Loucy (cell line): ENCODE results near the gene RNF13.

Experiments
- H2AFZ ChIP-seq: fragments of 200-600 bp; sonication (generic); 2 replicates; pipeline ENCODE4 v1.6.0; 2016; ENCODE audit warnings: antibody characterized with exemption, mild to moderate bottlenecking, low read length, moderate library complexity
- H3F3A ChIP-seq: fragments of 200-600 bp; 2 replicates; pipeline ENCODE4 v1.6.0; 2016; ENCODE audit warnings: antibody characterized with exemption, low read depth, mild to moderate bottlenecking
- H3K27me3 ChIP-seq: fragments of 200-600 bp; sonication (generic); 2 replicates; pipeline ENCODE4 v1.6.1; 2014; ENCODE audit warnings: low read length, mild to moderate bottlenecking; ENCODE audit not compliant: insufficient read depth, poor library complexity, severe bottlenecking
- H3K36me3 ChIP-seq: fragments of 200-600 bp; sonication (generic); 2 replicates; pipeline ENCODE4 v1.6.1; 2016; ENCODE audit warnings: low read length; ENCODE audit not compliant: insufficient read depth
- H3K4me1 ChIP-seq: fragments of 200-600 bp; sonication (generic); 2 replicates; pipeline ENCODE4 v1.5.1; 2014; ENCODE audit warnings: low read length, mild to moderate bottlenecking; ENCODE audit not compliant: insufficient read depth, poor library complexity, severe bottlenecking
- H3K4me2 ChIP-seq: fragments of 200-600 bp; sonication (generic); 2 replicates; pipeline ENCODE4 v1.6.0; 2014; ENCODE audit warnings: antibody characterized with exemption, low read length, low read depth, mild to moderate bottlenecking; ENCODE audit not compliant: poor library complexity, severe bottlenecking
- H3K4me3 ChIP-seq: fragments of 200-600 bp; sonication (generic); 2 replicates; pipeline ENCODE4 v1.5.1; 2014; ENCODE audit warnings: low read length, mild to moderate bottlenecking, mixed read lengths; ENCODE audit not compliant: poor library complexity, severe bottlenecking
- H3K79me2 ChIP-seq: fragments of 200-600 bp; sonication (generic); 2 replicates; pipeline ENCODE4 v1.6.1; 2014; ENCODE audit warnings: low read length; ENCODE audit not compliant: insufficient read depth
- H3K9ac ChIP-seq: fragments of 200-600 bp; sonication (generic); 2 replicates; pipeline ENCODE4 v1.6.0; 2014; ENCODE audit warnings: mild to moderate bottlenecking, low read depth, low read length, moderate library complexity; ENCODE audit not compliant: poor library complexity, severe bottlenecking
- H3K9me2 ChIP-seq: fragments of 200-600 bp; sonication (generic); replicated peaks from 2 replicates; pipeline ENCODE4 v1.6.1; 2016; ENCODE audit warnings: low read depth, low read length, mixed read lengths
- H3K9me3 ChIP-seq: fragments of 200-600 bp; sonication (generic); 2 replicates; pipeline ENCODE4 v1.6.1; 2014; ENCODE audit warnings: mild to moderate bottlenecking, antibody characterized with exemption, low read length, low read depth; ENCODE audit not compliant: insufficient read depth
- H4K20me1 ChIP-seq: fragments of 200-600 bp; sonication (generic); 2 replicates; pipeline ENCODE4 v1.6.0; 2014; ENCODE audit warnings: antibody characterized with exemption, low read length, mild to moderate bottlenecking; ENCODE audit not compliant: insufficient read depth, poor library complexity, severe bottlenecking
- CTCF ChIP-seq: fragments of 200-600 bp; sonication (generic); conservative IDR thresholded peaks from 2 replicates; pipeline ENCODE4 v1.5.1; 2014; ENCODE audit warnings: mild to moderate bottlenecking, antibody characterized with exemption, low read length
- EZH2phosphoT487 ChIP-seq: fragments of 200-600 bp; IDR thresholded peaks from 2 replicates; pipeline ENCODE4 v1.6.1; 2018; ENCODE audit warnings: antibody characterized with exemption, mild to moderate bottlenecking, moderate library complexity, borderline replicate concordance

Gene RNF13

DNA sequence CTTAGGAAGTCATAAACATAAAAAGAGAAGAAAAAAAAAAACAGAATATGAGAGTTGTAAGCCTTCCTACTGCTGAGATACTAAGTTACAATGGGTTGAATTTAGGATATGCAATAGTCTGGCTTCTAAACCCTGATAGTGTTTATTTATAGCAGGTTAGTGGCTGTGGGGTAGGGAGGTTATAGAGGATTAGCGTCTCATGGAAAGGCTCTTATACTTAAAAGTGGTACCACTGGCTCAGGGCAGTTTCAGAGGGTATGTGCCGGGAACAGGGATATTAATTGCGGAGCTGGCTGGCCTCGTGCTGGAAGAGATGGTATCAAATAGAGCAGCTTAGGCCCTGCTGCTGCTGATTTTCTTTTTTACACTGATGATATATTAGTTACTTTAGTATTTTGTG is 96.9 kb downstream of the RNF13 start:
- H3K4me1 ChIP-seq: no peaks in the 10 kb centered on the region
- H3K9ac ChIP-seq: no peak overlapping the region
- TF ChIP-seq CTCF: no peak
- TF ChIP-seq EZH2phosphoT487: no peak
- H3K79me2 ChIP-seq: no peaks in the 10 kb centered on the region
- no peaks in the 10 kb centered on the region for H3F3A ChIP-seq
- H2AFZ ChIP-seq: no peak overlapping the region
- H3K36me3 ChIP-seq: peaks cover 3% of the 10 kb centered on the region; the same call in 1 of the 2 replicates
- no peaks in the 10 kb centered on the region for H3K9me3 ChIP-seq
- no peak overlapping the region for H3K4me2 ChIP-seq
- no peaks in the 10 kb centered on the region for H4K20me1 ChIP-seq
- H3K27me3 ChIP-seq: no peaks in the 10 kb centered on the region
- H3K9me2 ChIP-seq: no peaks in the 10 kb centered on the region
- H3K4me3 ChIP-seq: no peak overlapping the region

- no peak overlapping the region for H2AFZ ChIP-seq
- no peak for TF ChIP-seq EZH2phosphoT487
- TF ChIP-seq CTCF: no peak
- no peak overlapping the region for H3K4me3 ChIP-seq
- H3K9ac ChIP-seq: no peak overlapping the region
- H3K4me2 ChIP-seq: no peak overlapping the region
- H3F3A ChIP-seq: no peaks in the 10 kb centered on the region
- H4K20me1 ChIP-seq: no peaks in the 10 kb centered on the region
- H3K36me3 ChIP-seq: peaks cover 2% of the 10 kb centered on the region; the same call in 1 of the 2 replicates
- no peaks in the 10 kb centered on the region for H3K9me3 ChIP-seq
- no peaks in the 10 kb centered on the region for H3K27me3 ChIP-seq
- no peaks in the 10 kb centered on the region for H3K79me2 ChIP-seq
- no peaks in the 10 kb centered on the region for H3K4me1 ChIP-seq
- H3K9me2 ChIP-seq: no peaks in the 10 kb centered on the region
Observed at GRCh38 chr3:149917124-149917667, 104.2 kb downstream of the RNF13 start.

- Histone ChIP-seq H3F3A (no peaks in the 10 kb centered on the region), H3K9ac (no peak overlapping the region), H4K20me1 (no peaks in the 10 kb centered on the region), H3K9me2 (no peaks in the 10 kb centered on the region), H3K36me3 (no peaks in the 10 kb centered on the region; the same call in 1 of the 2 replicates), H3K9me3 (no peaks in the 10 kb centered on the region), H3K79me2 (no peaks in the 10 kb centered on the region), H3K4me1 (no peaks in the 10 kb centered on the region), H2AFZ (no peak overlapping the region), H3K4me3 (no peak overlapping the region), H3K4me2 (no peak overlapping the region), H3K27me3 (no peaks in the 10 kb centered on the region)
- TF ChIP-seq CTCF: no peak
- no peak for TF ChIP-seq EZH2phosphoT487
Observed at GRCh38 chr3:149919509-149919908, 106.5 kb downstream of the RNF13 start.
